Omental fat pad (tissue), 4 donors: ENCODE results near the gene EMILIN2. TPM values are rescaled to one million over a fixed set of nuclear protein-coding genes. Genes with fewer than 3 reads are reported as not detected.

Experiments
- ATAC-seq: fragments of 150-250 bp; one replicate; pipeline ENCODE4 v1.9.1; 2016; ENCODE audit warnings: mild to moderate bottlenecking, moderate library complexity; ENCODE audit not compliant: low FRiP score
- DNase-seq: peaks from one replicate; pipeline ENCODE4 v3.0.0-alpha.2; 2019; ENCODE audit warnings: low spot score
- CTCF ChIP-seq, 3 donors: fragments of 450-650 bp; IDR thresholded peaks; one replicate each; pipeline ENCODE4 v1.5.1; 2016 to 2017; ENCODE audit warnings: antibody characterized with exemption in 3 of 3, mild to moderate bottlenecking in 3 of 3, moderate library complexity in 2 of 3
- total RNA-seq, 4 donors: library from RNA; depleted of rRNA; stranded (reverse); fragments of >200 nt; gene quantifications; one replicate each; pipeline ENCODE4 v1.1.0, GENCODE V29; 2016

The EMILIN2 gene
- total RNA-seq, 4 donors from 2014 or later = 33.9 to 56.4 (median 52.9) TPM

GRCh38 chr18:2881088-2881839 is 34.5 kb downstream of the EMILIN2 start:
- ATAC-seq (peak; percentile 94), DNase-seq (no peak)
- no peak for TF ChIP-seq CTCF (IDR thresholded peaks at IDR 0.05)

- DNase-seq = no peak
- no peak for TF ChIP-seq CTCF (IDR thresholded peaks at IDR 0.05)
- ATAC-seq = no peak
Measured at GRCh38 chr18:2881840-2882195, 35.0 kb downstream of the EMILIN2 start.

DNA sequence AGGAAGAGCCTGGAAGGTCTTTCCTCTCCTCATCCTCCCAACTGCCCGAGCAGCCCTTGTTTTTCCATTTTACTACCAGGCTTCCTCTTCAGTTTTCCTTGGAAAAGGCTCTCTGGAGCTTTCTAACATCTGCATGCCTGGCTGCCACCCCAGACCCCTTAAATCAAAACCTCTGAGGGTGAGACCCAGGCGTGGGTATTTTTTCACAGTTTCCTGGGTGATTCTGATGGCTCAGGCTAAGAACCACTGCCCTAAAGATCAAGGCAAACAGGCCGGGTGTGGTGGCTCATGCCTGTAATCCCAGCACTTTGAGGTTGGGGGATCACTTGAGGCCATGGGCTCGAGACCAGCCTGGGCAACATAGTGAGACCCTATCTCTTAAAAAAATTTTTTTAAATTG is 35.4 kb downstream of the EMILIN2 start:
- ATAC-seq (no peak), DNase-seq (no peak)
- no peak for TF ChIP-seq CTCF (IDR thresholded peaks at IDR 0.05)

- no peak for TF ChIP-seq CTCF (IDR thresholded peaks at IDR 0.05)
- ATAC-seq = no peak
Measured at GRCh38 chr18:2883076-2883735, 36.4 kb downstream of the EMILIN2 start.

DNA sequence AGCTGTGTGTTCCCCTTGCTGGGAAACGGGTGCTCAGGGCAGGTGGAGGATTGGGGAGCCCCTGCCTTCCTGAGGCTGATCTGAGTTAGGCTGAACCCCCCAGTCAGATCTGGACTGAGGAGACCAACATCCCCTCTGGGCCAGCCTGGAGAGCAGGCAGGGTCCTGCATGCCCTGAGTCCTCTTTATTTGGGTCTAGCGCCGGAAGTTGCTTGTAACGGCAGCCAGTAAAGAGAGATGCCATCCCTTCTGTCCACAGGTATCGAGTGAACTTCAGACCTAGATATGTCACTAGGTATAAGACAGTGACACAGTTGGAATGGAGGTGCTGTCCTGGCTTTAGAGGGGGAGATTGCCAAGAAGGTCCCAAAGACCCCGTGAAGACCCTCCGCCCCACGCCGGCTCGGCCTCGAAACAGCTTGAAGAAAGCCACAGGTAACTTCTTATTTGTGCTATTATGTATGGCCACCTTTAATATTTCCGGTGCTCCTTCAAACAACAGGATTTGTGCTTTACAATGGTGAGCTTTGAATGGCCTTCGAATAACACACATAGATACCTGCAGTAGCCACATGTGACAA is 38.0 kb downstream of the EMILIN2 start:
- DNase-seq = no peak
- no peak for TF ChIP-seq CTCF (IDR thresholded peaks at IDR 0.05)
- no peak for ATAC-seq

More at GRCh38 chr18:2883076-2883735, 36.4 kb downstream of the EMILIN2 start:
- no peak for DNase-seq

DNA sequence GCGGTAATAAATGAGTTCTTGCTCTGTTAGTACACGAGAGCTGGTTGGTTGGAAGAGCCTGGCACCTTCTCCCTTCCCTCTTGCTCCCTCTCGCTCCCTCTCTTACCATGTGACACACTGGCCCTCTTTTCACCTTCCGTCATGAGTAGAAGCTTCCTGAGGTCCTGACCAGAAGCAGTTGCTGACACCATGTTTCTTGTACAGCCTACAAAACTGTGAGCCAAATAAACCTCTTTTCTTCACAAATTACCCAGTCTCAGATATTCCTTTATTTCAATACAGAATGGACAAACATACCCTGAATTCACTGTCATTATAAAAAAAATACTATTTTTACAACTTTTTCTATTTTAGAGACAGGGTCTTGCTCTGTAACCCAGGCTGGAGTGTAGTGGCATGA is 40.7 kb downstream of the EMILIN2 start:
- DNase-seq (no peak), ATAC-seq (no peak)
- TF ChIP-seq CTCF (IDR thresholded peaks at IDR 0.05) = no peak
